Stimulated activated CD8-positive, alpha-beta memory T cell treated with anti-CD3 and anti-CD28 coated beads, Interleukin-4, amount 100 ng/mL, for 24 hours (primary cell): Measurements from ENCODE around the gene DSP.

Source experiments
- DNase-seq: peaks from one replicate; pipeline ENCODE4 v3.0.0-alpha.2; 2020; ENCODE audit warnings: low read depth

DSP gene

DNA sequence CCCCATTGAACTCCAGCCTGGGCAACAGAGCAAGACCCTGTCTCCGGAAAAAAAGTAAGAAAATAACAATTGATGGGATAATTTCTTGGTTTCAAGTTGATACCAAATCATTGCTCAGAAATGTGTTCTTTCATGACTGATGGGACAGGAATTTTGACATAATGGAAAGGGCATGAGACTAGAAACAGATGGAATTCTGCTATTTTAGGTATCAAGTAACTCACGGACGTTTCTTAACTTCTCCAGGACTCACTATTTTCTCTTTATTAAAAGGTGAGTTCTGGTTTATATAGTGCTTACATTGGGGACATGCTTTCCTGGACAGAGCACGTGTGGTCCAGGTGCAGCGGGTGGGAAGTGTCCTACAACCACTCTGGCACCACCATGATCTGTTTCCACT, 6.0 kb upstream of the DSP start:
- DNase-seq: no peak

DNA sequence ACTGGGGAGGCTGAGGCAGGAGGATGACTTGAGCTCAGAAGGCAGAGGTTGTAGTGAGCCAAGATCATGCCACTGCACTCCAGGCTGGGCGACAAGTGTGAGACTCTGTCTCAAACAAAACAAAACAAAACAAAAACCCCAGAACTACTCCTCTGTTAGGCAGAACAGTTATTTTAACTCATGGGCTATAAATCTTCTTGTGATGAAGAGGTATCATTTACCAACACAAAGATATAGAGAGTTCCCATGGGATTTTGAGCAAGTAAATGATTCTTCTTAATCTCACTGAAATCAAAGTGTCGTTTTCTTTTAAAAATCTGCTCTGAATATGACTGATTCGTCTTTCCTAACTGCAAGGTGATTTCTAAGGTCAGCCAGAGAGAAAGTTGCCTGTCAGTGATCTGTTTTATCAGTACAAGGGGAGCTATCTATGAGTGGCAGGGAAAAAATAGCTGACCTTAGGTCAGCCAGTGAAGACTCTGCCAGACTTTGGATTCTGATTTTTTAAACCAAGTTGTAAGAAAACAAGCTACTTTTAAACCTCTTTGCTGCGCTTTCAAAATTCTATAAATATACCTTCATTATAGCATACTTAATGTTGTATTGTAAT, 3.8 kb upstream of the DSP start:
- DNase-seq: no peak

DNA sequence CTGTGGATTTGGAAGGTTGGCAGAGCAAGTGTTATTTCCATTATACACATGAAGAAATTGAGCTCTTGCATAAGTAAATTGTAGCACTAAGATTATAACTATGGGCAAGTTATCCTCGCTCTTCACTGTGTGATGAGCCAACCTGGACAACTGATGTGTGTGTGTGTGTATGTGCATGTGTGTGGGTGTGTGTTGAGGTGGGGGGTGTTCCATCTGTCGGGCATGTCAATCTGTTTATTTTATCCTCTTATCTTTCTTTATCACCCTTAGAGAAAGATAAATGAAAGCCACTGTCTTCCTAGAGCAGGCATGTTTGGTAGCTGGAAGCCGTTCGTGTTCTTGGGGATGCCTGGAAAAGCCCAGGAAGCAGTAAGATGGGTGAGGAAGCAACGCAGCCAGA, 3.0 kb upstream of the DSP start:
- no peak for DNase-seq

DNA sequence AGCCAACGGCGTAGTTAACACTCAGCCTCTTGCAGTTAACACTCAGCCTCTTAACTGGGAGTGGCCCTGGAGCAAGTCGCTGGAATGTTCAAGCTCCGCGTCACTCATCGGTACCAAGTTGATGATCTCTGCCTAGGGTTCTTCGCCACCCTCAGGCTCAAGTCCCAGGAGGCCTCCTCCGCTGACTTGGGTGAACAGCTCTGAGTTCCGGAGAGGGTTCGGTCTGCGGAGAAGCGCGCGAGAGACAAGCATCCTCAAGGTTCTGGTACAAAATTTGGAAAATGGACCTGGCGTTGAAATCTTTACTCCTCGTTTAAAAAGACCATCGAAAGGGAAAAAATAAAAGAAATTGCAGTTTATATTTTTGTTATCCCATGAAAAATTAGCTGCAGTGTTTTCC, 876 bp upstream of the DSP start:
- DNase-seq: no peak

DNA sequence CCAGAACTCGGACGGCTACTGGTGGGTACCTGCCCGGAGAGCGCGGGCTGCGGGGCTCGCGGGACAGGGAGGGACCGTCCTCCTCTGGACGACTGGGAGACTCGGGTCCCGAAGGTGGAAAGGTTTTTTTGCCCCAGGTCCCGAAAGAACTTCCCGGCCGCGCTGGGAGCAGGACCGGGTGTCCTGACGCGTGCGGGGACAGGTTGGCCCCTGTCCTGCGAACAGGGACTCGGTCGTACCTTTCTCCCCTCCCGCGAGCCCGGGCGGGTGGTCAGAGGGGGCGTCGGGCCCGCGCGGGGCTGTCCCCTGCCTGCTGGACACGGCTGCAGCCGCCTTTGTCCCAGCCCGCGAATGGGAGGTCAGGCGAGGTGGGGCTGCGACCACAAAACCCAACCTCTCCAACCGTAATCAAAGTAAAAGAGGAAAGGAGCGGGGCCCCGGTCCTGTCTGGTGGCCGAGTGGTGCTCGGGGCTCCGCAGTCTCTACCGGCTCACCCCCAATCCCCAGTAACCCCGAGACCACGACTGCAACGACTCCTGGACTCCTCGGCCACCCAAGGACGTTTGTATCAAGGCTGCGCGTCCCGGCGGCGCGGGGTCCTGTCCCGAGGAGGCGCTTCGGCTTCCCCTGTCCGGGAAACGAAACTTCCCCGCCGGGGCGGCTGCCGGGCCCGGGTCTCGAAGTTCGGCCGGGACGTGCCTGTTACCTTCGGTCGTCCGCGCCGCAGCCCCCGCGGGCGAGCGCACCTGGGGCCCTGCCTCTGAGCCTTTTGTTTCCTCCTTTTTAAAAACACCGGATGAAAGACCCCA, 798 bp downstream of the DSP start:
- DNase-seq: no peak

DNA sequence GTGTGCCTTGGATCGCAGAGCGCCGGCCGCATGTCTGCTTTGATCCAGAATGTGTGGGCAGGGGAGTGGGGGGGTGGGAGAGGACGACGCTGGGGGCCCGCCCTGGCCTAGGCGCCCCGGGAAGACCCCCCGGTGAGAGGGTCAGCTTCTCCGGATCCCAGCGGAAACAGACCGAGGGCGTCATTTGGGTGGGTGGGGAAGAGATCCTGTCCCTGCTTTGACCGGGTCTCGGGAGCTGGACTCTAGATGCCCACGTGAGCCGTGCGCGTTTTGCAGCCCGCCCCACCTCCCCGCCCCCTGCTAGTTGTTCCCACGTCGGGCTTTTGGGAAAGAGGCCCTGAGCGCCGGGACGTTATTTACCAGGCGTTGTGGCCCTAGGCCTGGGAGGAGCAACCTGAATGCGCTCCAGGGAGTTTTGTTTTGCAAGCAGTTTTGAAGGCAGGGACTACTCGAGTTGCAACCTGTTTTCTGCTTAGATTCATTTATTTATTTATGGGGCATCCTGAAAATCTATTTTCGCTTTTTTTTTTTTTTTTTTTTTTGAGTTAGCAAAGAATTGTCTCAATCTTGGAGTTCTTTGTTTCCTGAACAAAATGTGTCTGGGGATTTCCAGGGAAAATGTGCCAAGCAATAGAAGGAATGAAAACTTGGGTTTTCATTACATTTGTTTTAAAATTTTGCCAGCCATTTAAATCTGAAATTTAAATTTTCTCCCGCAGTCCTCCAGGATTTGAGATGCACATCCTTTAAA, 1.6 kb downstream of the DSP start:
- no peak for DNase-seq

DNA sequence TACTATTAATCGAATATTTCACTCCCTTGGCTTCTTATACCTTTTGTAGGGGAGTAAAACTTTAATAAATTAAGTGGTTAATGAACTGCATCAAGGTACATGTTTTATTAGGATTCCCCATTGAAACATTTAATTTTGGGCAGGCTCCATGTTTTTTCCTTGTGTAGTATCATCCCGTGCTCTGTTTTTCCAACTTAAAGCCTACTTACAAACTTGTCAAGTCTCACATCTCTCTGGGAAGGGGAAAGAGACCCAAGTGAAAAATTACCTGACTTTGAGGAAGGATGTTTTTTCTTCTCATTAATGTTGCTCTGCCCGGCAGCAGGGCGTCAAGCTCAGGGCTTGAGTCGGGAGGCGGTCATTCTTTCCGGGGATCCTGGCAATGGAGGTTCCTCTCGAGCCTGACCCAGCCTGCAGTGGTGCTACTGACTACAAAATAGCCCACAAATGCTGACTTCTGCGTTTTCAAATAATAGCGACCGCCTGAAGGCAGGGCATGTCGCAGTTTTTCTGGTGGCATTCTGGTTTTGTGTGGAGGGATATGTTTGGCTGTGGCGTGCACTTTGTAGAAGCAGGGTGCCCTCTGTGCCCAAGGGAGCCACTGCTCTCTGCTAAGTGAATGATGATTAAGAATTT, 2.4 kb downstream of the DSP start:
- DNase-seq: no peak

DNA sequence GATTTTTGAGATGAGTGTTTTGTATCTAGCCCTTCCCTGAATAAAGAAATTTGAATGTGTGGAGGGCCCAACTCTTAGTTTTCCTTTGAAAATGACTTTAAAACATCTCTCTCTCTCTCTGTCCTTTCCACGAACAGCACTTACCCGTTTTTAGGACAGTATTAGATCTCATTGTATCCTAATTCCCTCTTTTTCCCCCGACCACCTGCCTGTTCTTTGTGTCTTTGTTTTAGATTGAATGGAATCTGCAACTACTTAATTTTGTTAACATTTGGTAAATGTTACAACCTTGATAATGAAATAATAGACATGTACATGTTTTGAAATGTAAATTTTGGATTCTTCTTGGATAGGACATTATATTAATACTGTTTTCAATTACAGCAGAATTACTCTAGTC, 3.1 kb downstream of the DSP start:
- no peak for DNase-seq

DNA sequence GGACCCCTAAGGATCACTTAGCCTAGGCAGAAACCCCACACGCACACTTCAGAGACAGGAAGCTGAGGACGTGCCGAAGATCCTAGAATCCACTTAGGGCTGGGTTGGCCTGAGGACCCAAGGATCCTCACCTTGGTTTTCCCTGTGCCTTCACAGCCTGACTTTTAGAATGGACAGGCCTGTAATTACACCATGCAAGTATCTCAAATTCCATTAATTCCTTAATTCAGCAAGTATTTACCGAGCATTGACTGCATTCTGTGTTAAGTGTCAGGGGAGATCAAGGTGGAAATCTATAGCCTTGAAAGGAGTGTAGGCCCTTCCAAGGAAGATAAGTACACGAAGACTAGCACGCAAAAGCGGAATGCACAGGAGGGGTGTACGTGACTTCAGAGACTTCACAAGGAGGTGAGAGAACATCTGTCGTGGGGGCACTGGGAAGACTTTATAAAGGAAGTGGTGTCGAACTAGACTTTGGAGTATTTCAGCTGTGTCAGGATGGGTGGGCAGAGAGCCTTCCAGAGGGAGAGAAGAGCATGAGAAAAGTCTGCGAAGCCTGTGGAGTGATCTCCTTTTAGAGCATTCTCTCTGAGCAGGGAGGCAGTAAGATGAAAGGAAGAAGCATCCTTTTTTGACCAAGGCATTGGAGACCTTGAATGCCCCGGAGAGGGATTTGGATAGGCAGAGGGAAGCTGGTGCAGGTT, 4.0 kb downstream of the DSP start:
- no peak for DNase-seq

DNA sequence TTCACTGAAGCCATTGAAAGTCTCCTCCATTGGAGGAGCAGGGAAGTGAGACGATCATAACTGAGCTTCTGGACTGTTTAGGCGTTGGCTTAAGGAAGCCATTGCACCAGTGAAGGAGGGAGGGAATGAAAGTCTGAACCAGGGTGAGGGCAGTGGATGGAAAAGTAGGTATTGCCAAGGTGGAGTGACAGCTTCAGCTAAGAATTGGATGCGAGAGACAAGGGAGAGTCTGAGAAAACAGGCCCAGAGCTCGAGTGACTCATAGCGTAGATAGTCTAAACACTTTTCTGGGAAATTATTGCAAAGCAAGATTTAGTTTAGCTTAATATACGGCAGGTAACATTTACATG, 4.5 kb downstream of the DSP start:
- no peak for DNase-seq

DNA sequence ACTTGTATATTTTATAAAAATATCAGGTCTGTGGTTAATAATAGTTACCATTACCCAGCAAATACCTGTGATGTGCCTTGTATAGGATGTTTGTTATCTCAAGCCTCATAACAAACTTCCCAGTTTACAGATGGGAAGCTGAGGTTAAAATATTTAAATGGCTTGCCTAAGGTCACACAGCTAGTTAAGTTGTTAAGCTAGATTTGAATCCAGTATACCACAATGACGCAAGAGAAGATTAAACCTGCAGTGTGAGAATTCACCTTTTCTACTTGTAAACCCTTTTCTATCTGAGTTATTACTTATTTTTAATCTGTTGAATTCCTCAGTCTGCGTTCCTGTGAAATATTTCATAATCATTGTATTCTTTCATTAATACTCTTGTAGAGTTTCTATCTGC, 4.9 kb downstream of the DSP start:
- DNase-seq: no peak

DNA sequence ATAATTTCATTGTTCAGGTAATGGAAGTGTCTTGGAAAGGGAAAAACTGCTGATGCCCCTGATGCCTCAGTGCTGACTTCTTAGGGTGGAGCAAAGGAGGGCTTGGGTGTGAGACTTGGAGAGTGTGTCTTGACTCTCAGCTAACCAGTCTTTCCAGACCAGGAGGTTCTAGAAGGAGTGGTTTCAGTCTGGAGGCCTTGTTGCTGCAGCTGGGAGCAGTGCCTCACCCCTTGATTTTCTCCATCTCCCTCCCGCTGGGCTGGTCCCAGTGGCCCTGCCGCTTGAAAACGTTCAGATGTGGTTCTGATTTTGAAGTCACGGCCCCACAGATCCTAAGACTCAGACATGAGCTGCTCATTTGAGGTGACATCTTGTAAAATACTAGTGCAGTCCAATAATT, 5.4 kb downstream of the DSP start:
- DNase-seq: no peak

DNA sequence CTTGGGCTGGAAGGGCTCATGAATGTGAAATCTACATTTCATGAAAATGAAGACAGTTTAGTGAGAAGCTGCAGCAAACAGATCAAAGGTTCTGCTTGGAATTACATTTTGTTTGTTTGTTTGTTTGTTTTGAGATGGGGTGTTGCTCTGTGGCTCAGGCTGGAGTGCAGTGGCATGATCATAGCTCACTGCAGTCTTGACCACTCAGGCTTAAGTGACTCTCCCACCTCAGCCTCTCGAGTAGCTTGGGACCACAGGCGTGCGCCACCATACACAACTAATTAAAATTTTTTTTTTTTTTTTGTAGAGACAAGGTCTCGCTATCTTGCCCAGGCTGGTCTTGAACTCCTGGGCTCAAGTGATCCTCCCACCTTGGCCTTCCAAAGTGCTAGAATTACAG, 5.8 kb downstream of the DSP start:
- DNase-seq: no peak

DNA sequence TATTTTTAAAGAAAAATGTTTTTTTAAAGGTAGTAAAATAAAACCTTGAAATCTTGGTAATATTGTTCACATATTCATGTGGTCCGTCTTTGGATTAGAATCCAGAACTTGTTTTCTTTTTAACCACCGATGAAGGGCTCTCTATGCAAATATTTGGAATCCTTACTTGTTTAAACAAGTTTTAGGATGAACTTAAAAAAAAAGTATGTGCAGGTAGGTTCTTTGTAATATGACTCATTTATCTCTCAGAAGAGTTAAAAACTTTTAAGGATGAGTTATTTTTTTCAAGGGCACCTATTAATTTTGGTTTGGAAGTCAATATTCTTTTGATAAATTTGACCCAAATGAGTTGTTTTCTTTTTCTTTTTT, 8.9 kb downstream of the DSP start:
- DNase-seq: no peak

DNA sequence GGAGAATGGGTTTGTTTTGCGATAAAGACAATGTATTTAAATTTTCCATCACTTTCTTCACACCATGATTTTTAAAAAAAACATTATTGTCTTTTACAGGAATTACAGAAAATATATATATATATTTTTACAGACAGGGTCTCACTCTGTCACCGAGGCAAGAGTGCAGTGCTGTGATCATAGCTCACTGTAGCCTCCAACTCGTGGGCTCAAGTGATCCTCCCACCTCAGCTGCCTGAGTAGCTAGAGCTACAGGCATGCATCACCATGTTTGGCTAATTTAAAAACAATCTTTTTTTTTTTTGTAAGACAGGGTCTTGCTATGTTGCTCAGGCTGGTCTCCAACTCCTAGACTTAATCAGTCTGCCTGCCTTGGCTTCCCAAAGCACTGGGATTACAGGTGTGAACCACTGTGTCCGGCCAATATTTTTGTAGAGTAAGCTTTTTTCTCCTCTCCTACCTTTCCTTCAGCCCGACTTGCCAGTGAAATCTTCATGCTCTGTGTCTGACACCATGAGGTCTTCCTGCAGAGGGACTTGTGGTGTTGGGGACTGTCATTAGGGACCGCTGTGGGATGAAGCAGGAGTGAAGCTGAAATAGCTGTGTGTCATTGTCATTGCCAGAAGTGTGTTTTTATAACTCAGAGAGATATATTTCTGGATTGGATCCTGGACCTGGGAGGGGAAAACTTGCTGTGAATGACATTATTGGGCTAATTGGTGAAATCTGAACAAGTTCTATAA, 13.2 kb downstream of the DSP start:
- no peak for DNase-seq

DNA sequence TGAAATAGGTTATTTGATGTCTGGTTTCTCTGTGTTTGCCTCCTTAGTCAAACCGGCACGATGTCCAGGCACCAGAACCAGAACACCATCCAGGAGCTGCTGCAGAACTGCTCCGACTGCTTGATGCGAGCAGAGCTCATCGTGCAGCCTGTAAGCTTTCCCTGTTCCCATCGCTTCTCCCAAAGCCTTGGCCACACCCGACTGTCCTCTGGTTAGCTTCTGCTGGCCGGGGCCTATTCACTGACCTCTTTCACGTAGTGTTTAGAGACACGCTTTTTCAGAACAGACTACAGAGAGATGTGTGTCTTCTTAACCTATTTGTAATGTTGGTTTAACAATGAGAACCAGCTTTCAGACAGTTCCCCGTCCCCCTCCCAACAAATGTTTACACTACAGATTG, 14.2 kb downstream of the DSP start:
- no peak for DNase-seq

DNA sequence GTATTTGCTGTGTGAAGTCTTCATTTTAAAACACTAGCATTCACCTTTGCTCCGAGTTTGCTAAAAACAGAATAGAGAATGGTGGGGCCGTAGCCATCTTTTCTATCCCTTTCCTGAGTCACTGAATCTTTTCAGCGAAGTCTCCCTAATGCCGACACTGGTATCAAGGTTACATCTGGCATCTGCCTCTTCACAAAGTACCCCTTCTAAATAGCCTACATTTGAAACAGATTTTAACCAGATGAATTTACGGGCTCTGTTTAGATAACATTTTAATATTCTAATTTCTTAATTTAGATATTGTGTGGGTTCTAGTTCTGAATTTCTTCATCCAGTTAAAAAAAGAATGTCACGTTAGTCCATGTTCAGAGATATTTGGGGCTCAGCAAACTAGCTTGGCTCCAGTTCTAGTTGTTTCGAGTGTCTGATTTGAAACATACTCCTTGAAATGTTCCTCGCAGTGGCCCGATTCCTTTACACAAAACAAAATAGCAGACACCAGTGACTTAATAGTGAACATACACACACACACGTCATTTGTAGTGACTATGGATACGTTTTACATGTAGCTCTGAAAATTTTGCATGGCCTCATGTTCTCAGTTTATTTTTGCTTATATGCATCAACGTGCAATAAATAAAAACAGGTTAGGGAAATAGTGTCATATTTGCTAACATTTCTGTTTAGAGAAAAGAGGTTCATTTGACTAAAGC, 15.1 kb downstream of the DSP start:
- DNase-seq: no peak

DNA sequence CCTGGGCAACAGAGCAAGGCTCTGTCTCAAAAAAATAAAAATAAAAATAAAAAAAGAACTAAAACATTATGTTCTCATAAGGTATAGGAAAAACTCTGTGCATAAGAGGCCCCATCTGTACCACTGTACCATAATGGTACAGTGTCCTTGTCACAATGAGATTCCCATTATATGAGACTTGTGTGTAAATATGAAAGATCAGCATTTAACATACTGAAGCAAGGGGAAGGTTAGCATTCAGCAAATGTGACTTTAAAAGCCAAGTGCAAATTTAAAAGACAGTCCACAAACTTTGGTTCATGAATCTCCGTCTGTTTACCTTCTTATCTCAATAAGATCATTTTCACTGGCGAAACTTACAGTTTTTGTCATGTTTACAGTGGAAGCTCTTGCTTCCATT, 16.2 kb downstream of the DSP start:
- no peak for DNase-seq

DNA sequence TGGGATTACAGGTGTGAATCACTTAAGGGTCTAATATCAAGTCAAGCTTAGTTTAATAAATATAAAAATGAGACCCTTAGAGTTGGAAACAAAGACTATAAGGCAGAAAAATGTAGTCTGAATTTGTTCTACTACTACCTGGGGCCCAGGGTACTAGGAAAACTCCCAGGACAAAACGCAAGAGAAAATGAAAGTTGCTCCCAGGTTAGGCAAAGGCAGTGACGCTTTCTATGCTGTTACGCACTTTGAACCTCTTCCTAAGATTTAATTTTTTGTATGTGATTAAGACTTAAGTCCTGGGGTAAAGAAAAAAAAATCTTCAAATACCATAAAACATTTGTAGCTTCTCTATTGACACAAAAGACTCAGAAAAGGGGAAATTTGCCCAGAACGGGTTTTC, 17.3 kb downstream of the DSP start:
- DNase-seq: no peak

DNA sequence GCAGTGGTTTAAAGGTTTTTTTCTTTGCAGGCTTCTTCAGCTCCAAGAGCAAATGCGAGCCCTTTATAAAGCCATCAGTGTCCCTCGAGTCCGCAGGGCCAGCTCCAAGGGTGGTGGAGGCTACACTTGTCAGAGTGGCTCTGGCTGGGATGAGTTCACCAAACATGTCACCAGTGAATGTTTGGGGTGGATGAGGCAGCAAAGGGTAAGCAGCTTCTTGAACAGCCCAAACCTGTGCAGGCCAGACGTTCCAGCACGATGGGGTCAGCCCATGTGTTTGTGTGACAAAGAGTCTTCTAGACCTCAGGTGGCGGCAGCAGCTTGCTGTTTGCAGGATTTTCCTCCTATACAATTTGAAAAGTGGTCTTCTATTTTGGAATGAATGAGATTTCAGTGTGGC, 17.7 kb downstream of the DSP start:
- DNase-seq: no peak
